ENCODE data around the gene OR2C3. TPM values are rescaled to one million over a fixed set of nuclear protein-coding genes. Genes with fewer than 3 reads are reported as not detected.

Gene OR2C3
- total RNA-seq, 4 donors from 2014 or later = not detected

DNA sequence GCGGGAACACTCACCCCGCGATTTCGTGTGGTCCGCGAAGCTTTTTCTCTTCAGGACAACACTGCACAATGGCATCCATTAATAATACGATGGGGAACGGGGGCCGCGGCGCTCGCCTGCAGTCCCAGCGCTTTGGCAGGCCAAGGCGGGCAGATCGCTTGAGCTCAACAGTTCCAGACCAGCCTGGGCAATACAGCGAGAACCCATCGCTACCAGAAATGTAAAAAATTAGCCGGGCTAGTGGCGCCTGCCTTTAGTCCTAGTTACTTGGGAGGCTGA lies 17.7 kb downstream of the OR2C3 start:
- Histone ChIP-seq H3K4me1 (no peaks in the 10 kb centered on the region), H3K9me3 (no peaks in the 10 kb centered on the region), H3K27me3 (no peaks in the 10 kb centered on the region), H3K4me3 (no peak overlapping the region), H3K36me3 (no peaks in the 10 kb centered on the region), H3K27ac (no peak overlapping the region)
- TF ChIP-seq POLR2A (IDR thresholded peaks at IDR 0.05) = no peak
- TF ChIP-seq EP300 (IDR thresholded peaks at IDR 0.05; ENCODE audit: low read depth) = no peak
- TF ChIP-seq POLR2AphosphoS5 (IDR thresholded peaks at IDR 0.05) = no peak
- TF ChIP-seq, protein P1, sequence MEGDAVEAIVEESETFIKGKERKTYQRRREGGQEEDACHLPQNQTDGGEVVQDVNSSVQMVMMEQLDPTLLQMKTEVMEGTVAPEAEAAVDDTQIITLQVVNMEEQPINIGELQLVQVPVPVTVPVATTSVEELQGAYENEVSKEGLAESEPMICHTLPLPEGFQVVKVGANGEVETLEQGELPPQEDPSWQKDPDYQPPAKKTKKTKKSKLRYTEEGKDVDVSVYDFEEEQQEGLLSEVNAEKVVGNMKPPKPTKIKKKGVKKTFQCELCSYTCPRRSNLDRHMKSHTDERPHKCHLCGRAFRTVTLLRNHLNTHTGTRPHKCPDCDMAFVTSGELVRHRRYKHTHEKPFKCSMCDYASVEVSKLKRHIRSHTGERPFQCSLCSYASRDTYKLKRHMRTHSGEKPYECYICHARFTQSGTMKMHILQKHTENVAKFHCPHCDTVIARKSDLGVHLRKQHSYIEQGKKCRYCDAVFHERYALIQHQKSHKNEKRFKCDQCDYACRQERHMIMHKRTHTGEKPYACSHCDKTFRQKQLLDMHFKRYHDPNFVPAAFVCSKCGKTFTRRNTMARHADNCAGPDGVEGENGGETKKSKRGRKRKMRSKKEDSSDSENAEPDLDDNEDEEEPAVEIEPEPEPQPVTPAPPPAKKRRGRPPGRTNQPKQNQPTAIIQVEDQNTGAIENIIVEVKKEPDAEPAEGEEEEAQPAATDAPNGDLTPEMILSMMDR (IDR thresholded peaks at IDR 0.05) = no peak
- intact Hi-C loops (cut with DNase I; ENCODE audit: low total_unique reads) (no loop called here), in situ Hi-C loops (cut with MboI; ENCODE audit: low pct_ligation_motif_present in 1 of 4, low pct_unique_long_range_greater_than_20kb in 1 of 4, low sequenced_read_pairs in 3 of 4) (no loop called here)
- no peak for DNase-seq
- WGBS, 2 donors (ENCODE audit: low coverage in 1 of 2) = 80 to 91% methylated on average over 1 to 19 of the region's 19 CpGs

DNA sequence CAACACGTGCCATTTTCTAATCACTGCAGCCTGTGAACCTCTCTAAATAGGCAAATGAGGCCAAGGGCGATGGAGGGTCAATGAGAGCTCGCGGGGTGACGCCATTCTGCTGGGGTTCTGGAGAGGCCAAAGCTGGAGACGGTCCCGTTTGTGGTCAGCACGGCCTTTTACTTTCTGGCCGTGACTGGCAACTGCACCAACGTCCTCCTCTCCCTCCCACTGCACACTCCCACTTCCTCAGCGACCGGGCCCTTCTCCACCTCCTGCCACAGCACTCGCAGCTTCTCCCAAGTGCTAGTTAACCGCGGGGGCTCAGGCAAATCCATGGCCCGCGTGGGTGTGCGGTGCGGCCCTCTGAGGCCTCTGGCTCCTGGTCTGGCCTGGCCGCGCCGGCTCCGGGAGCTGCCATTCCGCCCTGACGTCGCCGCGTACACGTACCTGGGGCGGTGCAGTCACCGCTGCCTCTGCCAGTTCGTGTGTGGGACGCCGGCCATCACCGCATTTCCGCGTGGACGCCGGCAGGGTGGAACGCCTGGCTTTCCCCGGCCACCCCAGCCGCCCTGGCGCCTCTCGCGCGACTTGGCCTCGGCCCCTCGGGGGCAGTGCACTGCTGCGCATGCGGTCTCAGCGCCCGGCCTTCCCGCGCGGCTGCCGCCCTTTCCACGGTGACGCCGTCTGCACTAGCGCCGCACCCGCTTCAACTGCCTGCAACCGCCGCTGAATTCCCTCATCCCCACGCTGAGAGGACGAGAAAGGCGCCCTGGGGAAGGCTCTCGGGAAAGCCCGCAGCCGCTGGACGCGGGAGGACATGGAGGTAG lies 18.2 kb downstream of the OR2C3 start:
- H3K9me3 ChIP-seq = no peaks in the 10 kb centered on the region
- no peak overlapping the region for H3K4me3 ChIP-seq
- no peaks in the 10 kb centered on the region for H3K36me3 ChIP-seq
- intact Hi-C loops (cut with DNase I; ENCODE audit: low total_unique reads) = no loop called here
- in situ Hi-C loops (cut with MboI; ENCODE audit: low pct_ligation_motif_present in 1 of 4, low pct_unique_long_range_greater_than_20kb in 1 of 4, low sequenced_read_pairs in 3 of 4) = no loop called here
- DNase-seq = no peak
- H3K27me3 ChIP-seq = no peaks in the 10 kb centered on the region
- TF ChIP-seq POLR2A (IDR thresholded peaks at IDR 0.05) = no peak
- no peak for TF ChIP-seq EP300 (IDR thresholded peaks at IDR 0.05; ENCODE audit: low read depth)
- no peak for TF ChIP-seq POLR2AphosphoS5 (IDR thresholded peaks at IDR 0.05)
- 77 to 89% methylated on average over 2 to 67 of the region's 72 CpGs for WGBS, 2 donors (ENCODE audit: low coverage in 1 of 2)
- H3K4me1 ChIP-seq = no peaks in the 10 kb centered on the region
- no peak overlapping the region for H3K27ac ChIP-seq

DNA sequence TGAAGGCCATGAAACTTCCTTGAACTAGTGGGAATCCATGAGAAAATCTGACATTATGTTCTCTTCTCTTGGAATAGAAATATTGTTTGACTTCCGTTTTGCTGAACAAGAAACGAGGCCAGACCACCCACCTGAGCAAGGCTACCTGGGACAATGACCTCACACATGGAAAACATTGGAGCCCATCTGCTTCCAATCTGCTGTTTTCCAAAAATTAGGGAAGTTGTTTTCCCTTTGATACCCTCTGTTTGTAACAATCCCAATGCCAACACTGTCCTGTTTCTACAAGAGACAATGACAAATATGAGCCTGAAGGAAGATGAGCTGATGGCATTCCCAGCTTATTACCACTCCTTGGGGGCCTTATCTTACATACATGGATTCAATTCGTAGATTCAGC lies 29.4 kb downstream of the OR2C3 start:
- intact Hi-C loops (cut with DNase I; ENCODE audit: low total_unique reads) (no loop called here), in situ Hi-C loops (cut with MboI; ENCODE audit: low pct_ligation_motif_present in 1 of 4, low pct_unique_long_range_greater_than_20kb in 1 of 4, low sequenced_read_pairs in 3 of 4) (no loop called here)
- Histone ChIP-seq H3K27me3 (no peaks in the 10 kb centered on the region), H3K4me1 (no peaks in the 10 kb centered on the region), H3K36me3 (no peaks in the 10 kb centered on the region), H3K27ac (no peak overlapping the region), H3K4me3 (no peak overlapping the region), H3K9me3 (no peaks in the 10 kb centered on the region)
- no peak for DNase-seq
- 39 to 43% methylated on average over 3 of the region's 3 CpGs for WGBS, 2 donors (ENCODE audit: low coverage in 1 of 2)
- TF ChIP-seq, protein P1 (IDR thresholded peaks at IDR 0.05) = no peak
- TF ChIP-seq EP300 (IDR thresholded peaks at IDR 0.05; ENCODE audit: low read depth) (no peak), POLR2A (IDR thresholded peaks at IDR 0.05) (no peak), POLR2AphosphoS5 (IDR thresholded peaks at IDR 0.05) (no peak)

DNA sequence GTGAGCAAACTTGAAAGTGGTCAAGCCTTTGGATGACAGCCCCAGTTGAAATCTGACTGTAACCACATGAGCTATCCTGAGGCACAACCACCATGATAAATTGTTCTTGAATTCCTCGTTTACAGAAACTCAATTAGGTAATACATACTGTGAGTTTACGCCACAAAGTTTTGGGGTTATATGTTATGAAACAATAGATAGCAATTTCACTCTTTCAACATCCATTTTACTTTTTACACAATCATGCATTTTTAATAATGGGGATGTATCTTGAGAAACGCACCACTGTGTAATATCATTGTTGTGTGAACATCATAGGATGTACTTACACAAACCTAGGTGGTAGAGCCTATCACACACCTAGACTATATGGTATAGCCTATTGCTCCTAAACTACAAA lies 35.4 kb downstream of the OR2C3 start:
- Histone ChIP-seq H3K9me3 (no peaks in the 10 kb centered on the region), H3K4me1 (no peaks in the 10 kb centered on the region), H3K27me3 (no peaks in the 10 kb centered on the region), H3K27ac (no peak overlapping the region), H3K36me3 (no peaks in the 10 kb centered on the region), H3K4me3 (no peak overlapping the region)
- TF ChIP-seq POLR2AphosphoS5 (IDR thresholded peaks at IDR 0.05) = no peak
- no peak for TF ChIP-seq POLR2A (IDR thresholded peaks at IDR 0.05)
- no peak for TF ChIP-seq EP300 (IDR thresholded peaks at IDR 0.05; ENCODE audit: low read depth)
- TF ChIP-seq, protein P1 (IDR thresholded peaks at IDR 0.05) = no peak
- intact Hi-C loops (cut with DNase I; ENCODE audit: low total_unique reads) (no loop called here), in situ Hi-C loops (cut with MboI; ENCODE audit: low pct_ligation_motif_present in 1 of 4, low pct_unique_long_range_greater_than_20kb in 1 of 4, low sequenced_read_pairs in 3 of 4) (no loop called here)
- DNase-seq = no peak
- 44 to 72% methylated on average over 2 to 3 of the region's 3 CpGs for WGBS, 2 donors (ENCODE audit: low coverage in 1 of 2)

Data from transverse colon (tissue), 4 donors.